ENCODE measurements around the gene ZNF566.
A peak's percentile ranks its signal among the peaks of the same experiment; 100 is the strongest.

Gene ZNF566

GRCh38 chr19:36441339-36441738 lies 48.0 kb downstream of the ZNF566 start:
- no peak for DNase-seq (ENCODE audit: low read depth)

- peak; percentile 62 for DNase-seq (ENCODE audit: low read depth)
Observed at GRCh38 chr19:36436531-36436930, 52.8 kb downstream of the ZNF566 start.

GRCh38 chr19:36423925-36424324 lies 65.4 kb downstream of the ZNF566 start:
- no peak for DNase-seq (ENCODE audit: low read depth)

GRCh38 chr19:36421749-36422481 lies 67.4 kb downstream of the ZNF566 start:
- DNase-seq (ENCODE audit: low read depth), result peak; percentile 8

- DNase-seq (ENCODE audit: low read depth), result peak; percentile 73
Observed at GRCh38 chr19:36420961-36421748, 68.2 kb downstream of the ZNF566 start.

- peak; percentile 82 for DNase-seq (ENCODE audit: low read depth)
Observed at GRCh38 chr19:36418287-36419001, 70.9 kb downstream of the ZNF566 start, which contains the start of gene ZFP82. ZFP82 (minus strand) TSS chr19:36418644; CDS start chr19:36409789, 8,855 bp downstream.

GRCh38 chr19:36417752-36418286 lies 71.5 kb downstream of the ZNF566 start:
- DNase-seq (ENCODE audit: low read depth), result no peak

GRCh38 chr19:36409841-36410240 lies 79.5 kb downstream of the ZNF566 start:
- DNase-seq (ENCODE audit: low read depth), result peak; percentile 92

- DNase-seq (ENCODE audit: low read depth), result no peak
Observed at GRCh38 chr19:36408101-36408500, 81.3 kb downstream of the ZNF566 start.

GRCh38 chr19:36404498-36404897 lies 84.9 kb downstream of the ZNF566 start:
- DNase-seq (ENCODE audit: low read depth), result no peak

- DNase-seq (ENCODE audit: low read depth), result no peak
Observed at GRCh38 chr19:36401475-36401874, 87.9 kb downstream of the ZNF566 start.

- DNase-seq (ENCODE audit: low read depth), result no peak
Observed at GRCh38 chr19:36398571-36398970, 90.8 kb downstream of the ZNF566 start.

Data from iris pigment epithelial cell (primary cell).